ENCODE data around the gene MROH2A.

MROH2A gene

DNA sequence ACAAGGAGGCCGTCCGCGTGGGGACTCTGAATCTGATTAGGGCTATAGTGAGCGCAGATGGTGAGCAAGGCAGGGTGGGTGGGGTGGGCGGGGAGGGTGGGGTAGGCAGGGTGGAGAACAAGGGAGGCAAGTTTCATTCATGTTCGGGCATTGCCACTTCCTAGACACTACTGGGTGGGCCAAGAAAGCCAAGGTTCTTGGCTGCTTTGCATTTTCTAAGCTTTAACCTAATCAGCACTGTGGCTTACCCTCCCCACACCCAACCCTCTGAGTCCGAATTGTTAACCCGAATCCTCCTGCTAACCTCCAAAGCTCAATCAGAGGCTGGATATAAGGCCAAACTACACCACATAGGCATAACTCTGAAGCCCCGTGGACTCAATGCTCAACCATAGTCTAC is 18.1 kb downstream of the MROH2A start:
- TF ChIP-seq MAX (IDR thresholded peaks at IDR 0.05) (no peak), TCF12 (IDR thresholded peaks at IDR 0.05; ENCODE audit: low read depth) (no peak)

GRCh38 chr2:233798335-233799086 is 20.4 kb downstream of the MROH2A start:
- TF ChIP-seq NFIC (IDR thresholded peaks at IDR 0.05): no peak

GRCh38 chr2:233799087-233799665 is 21.0 kb downstream of the MROH2A start:
- TF ChIP-seq CEBPB (IDR thresholded peaks at IDR 0.05): no peak
- TF ChIP-seq ZBTB7A (IDR thresholded peaks at IDR 0.05; ENCODE audit: low read depth): no peak
- no peak for TF ChIP-seq TAF1 (IDR thresholded peaks at IDR 0.05; ENCODE audit: low read depth)
- TF ChIP-seq USF1 (IDR thresholded peaks at IDR 0.05): no peak
- TF ChIP-seq EGR1 (IDR thresholded peaks at IDR 0.05): no peak
- no peak for TF ChIP-seq RAD21 (IDR thresholded peaks at IDR 0.05; ENCODE audit: low read depth)
- TF ChIP-seq MAX (IDR thresholded peaks at IDR 0.05): no peak
- no peak for TF ChIP-seq FOXM1 (IDR thresholded peaks at IDR 0.05; ENCODE audit: borderline replicate concordance, low read depth)
- no peak for TF ChIP-seq TEAD4 (IDR thresholded peaks at IDR 0.05)
- TF ChIP-seq NFIC (IDR thresholded peaks at IDR 0.05): no peak
- no peak for TF ChIP-seq TCF12 (IDR thresholded peaks at IDR 0.05; ENCODE audit: low read depth)
- no peak for TF ChIP-seq EP300 (IDR thresholded peaks at IDR 0.05; ENCODE audit: borderline replicate concordance)
- TF ChIP-seq CREB1 (IDR thresholded peaks at IDR 0.05; ENCODE audit: low read depth): no peak
- no peak for TF ChIP-seq YY1 (IDR thresholded peaks at IDR 0.05; ENCODE audit: low read depth)
- TF ChIP-seq REST (IDR thresholded peaks at IDR 0.05; ENCODE audit: low read depth): no peak

- TF ChIP-seq CEBPB (IDR thresholded peaks at IDR 0.05) (no peak), EP300 (IDR thresholded peaks at IDR 0.05; ENCODE audit: borderline replicate concordance) (no peak), TAF1 (IDR thresholded peaks at IDR 0.05; ENCODE audit: low read depth) (no peak), EGR1 (IDR thresholded peaks at IDR 0.05) (no peak), FOXM1 (IDR thresholded peaks at IDR 0.05; ENCODE audit: borderline replicate concordance, low read depth) (no peak), NFIC (IDR thresholded peaks at IDR 0.05) (no peak), CREB1 (IDR thresholded peaks at IDR 0.05; ENCODE audit: low read depth) (no peak), YY1 (IDR thresholded peaks at IDR 0.05; ENCODE audit: low read depth) (no peak), TEAD4 (IDR thresholded peaks at IDR 0.05) (no peak), MAX (IDR thresholded peaks at IDR 0.05) (no peak), RAD21 (IDR thresholded peaks at IDR 0.05; ENCODE audit: low read depth) (no peak), TCF12 (IDR thresholded peaks at IDR 0.05; ENCODE audit: low read depth) (no peak), ZBTB7A (IDR thresholded peaks at IDR 0.05; ENCODE audit: low read depth) (no peak), REST (IDR thresholded peaks at IDR 0.05; ENCODE audit: low read depth) (no peak), USF1 (IDR thresholded peaks at IDR 0.05) (no peak)
Measured at GRCh38 chr2:233799716-233800115, 21.6 kb downstream of the MROH2A start.

- TF ChIP-seq CREB1 (IDR thresholded peaks at IDR 0.05; ENCODE audit: low read depth) (no peak), EGR1 (IDR thresholded peaks at IDR 0.05) (no peak)
Measured at GRCh38 chr2:233800208-233800607, 22.1 kb downstream of the MROH2A start.

Measured in Ishikawa (cell line).